Suprapubic skin (tissue), 4 donors: ENCODE data around the gene EEFSEC.

Experiments used
- EP300 ChIP-seq: sonication (generic); formaldehyde crosslinking; IDR thresholded peaks from one replicate; pipeline ENCODE4 v1.6.1; 2017; ENCODE audit warnings: antibody characterized with exemption
- POLR2A ChIP-seq, 2 donors: fragments of 450-650 bp; IDR thresholded peaks; one replicate each; pipeline ENCODE4 v1.6.1; 2017; ENCODE audit warnings: antibody characterized with exemption in 2 of 2, mild to moderate bottlenecking in 2 of 2, moderate library complexity in 2 of 2
- POLR2AphosphoS5 ChIP-seq, 3 donors: sonication (generic); formaldehyde crosslinking; IDR thresholded peaks; one replicate each; pipeline ENCODE4 v1.6.1; 2017; ENCODE audit warnings: antibody characterized with exemption in 3 of 3
- TF ChIP-seq, protein P1 (sequence below), 2 donors: fragments of 200-600 bp in 1 of 2; fragments of 450-650 bp in 1 of 2; sonication (generic) in 1 of 2; IDR thresholded peaks; one replicate each; pipeline ENCODE4 v1.5.1; 2016 to 2019; ENCODE audit warnings: antibody characterized with exemption in 2 of 2, mild to moderate bottlenecking in 1 of 2, moderate library complexity in 1 of 2

DNA sequence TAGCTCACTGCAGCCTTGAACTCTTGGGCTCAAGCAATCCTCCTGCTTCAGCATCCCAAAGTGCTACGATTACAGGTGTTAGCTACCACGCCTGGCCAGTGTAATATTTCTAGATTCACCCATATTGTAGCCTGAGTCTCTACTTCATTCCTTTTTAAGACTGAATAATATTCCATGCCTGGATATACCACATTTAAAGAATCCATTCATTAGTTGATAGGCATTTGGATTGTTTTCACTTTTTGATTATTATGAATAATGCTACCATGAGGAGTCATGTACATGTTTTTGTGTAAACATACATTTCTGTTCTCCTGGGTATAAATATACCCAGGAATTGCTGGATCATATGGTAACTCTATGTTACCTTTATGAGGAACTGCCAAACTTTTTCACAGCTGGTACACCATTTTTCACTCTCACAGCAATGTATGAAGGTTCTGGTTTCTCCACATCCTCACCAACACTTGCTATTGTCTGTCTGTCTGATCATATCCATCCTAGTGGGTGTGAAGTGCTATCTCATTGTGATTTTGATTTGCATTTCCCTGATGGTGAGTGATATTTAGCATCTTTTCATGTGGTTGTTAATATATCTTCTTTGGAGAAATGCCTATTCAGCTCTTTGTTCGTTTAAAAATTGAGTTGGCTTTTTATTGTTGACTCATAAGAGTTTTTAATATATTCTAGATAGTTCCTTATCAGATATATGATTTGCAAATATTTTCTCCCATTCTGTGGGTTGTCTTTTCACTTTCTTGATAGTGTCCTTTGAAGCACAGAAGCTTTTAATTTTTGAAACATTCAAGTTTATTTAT, 32.6 kb downstream of the EEFSEC start:
- TF ChIP-seq EP300 (no peak), POLR2AphosphoS5 (IDR thresholded peaks at IDR 0.05) (no peak), POLR2A (IDR thresholded peaks at IDR 0.05) (no peak)
- TF ChIP-seq, protein P1, sequence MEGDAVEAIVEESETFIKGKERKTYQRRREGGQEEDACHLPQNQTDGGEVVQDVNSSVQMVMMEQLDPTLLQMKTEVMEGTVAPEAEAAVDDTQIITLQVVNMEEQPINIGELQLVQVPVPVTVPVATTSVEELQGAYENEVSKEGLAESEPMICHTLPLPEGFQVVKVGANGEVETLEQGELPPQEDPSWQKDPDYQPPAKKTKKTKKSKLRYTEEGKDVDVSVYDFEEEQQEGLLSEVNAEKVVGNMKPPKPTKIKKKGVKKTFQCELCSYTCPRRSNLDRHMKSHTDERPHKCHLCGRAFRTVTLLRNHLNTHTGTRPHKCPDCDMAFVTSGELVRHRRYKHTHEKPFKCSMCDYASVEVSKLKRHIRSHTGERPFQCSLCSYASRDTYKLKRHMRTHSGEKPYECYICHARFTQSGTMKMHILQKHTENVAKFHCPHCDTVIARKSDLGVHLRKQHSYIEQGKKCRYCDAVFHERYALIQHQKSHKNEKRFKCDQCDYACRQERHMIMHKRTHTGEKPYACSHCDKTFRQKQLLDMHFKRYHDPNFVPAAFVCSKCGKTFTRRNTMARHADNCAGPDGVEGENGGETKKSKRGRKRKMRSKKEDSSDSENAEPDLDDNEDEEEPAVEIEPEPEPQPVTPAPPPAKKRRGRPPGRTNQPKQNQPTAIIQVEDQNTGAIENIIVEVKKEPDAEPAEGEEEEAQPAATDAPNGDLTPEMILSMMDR (IDR thresholded peaks at IDR 0.05) = no peak
